Thoracic aorta (tissue), 2 donors: ENCODE data around the gene GCK. TPM values are rescaled to one million over a fixed set of nuclear protein-coding genes. Genes with fewer than 3 reads are reported as not detected.

Source experiments
- ATAC-seq: fragments of 150-250 bp; one replicate; pipeline ENCODE4 v1.8.0; 2017; ENCODE audit warnings: low read depth; ENCODE audit not compliant: insufficient number of reproducible peaks, low FRiP score
- DNase-seq: peaks from one replicate; pipeline ENCODE4 v3.0.0-alpha.2; 2020; ENCODE audit warnings: low spot score
- H3K27ac ChIP-seq, 2 donors: fragments of 200-600 bp; sonication (generic); 1 replicate in 1 of 2; 2 replicates in 1 of 2; pipeline ENCODE4 v1.5.1; 2016; ENCODE audit warnings: mild to moderate bottlenecking in 2 of 2, moderate library complexity in 2 of 2
- H3K27me3 ChIP-seq: fragments of 200-600 bp; sonication (generic); replicated peaks from 2 replicates; pipeline ENCODE4 v1.6.0; 2016; ENCODE audit warnings: mild to moderate bottlenecking; ENCODE audit not compliant: insufficient read depth
- H3K36me3 ChIP-seq: fragments of 200-600 bp; sonication (generic); one replicate; pipeline ENCODE4 v1.5.1; 2016
- H3K4me1 ChIP-seq, 2 donors: fragments of 200-600 bp; sonication (generic); 1 replicate in 1 of 2; 2 replicates in 1 of 2; pipeline versions ENCODE4 v1.5.1 to v1.6.0; 2016; ENCODE audit warnings: low read depth in 2 of 2, mild to moderate bottlenecking in 1 of 2; ENCODE audit not compliant: control insufficient read depth in 1 of 2
- H3K4me3 ChIP-seq: fragments of 200-600 bp; sonication (generic); 2 replicates; pipeline ENCODE4 v1.5.1; 2016; ENCODE audit warnings: mild to moderate bottlenecking
- H3K9me3 ChIP-seq: fragments of 200-600 bp; sonication (generic); 2 replicates; pipeline ENCODE4 v1.5.1; 2016
- total RNA-seq, 2 donors: library from RNA; depleted of rRNA; stranded (reverse); fragments of >200 nt; gene quantifications; one replicate each; pipeline versions ENCODE4 v1.1.0 to v1.2.3, GENCODE V29; 2016
- TF ChIP-seq, protein P1 (sequence below): fragments of 200-600 bp; sonication (generic); IDR thresholded peaks from one replicate; pipeline ENCODE4 v1.5.1; 2019; ENCODE audit warnings: antibody characterized with exemption

GCK gene
- total RNA-seq, 2 donors from 2014 or later = 1.6 to 2.3 TPM

DNA sequence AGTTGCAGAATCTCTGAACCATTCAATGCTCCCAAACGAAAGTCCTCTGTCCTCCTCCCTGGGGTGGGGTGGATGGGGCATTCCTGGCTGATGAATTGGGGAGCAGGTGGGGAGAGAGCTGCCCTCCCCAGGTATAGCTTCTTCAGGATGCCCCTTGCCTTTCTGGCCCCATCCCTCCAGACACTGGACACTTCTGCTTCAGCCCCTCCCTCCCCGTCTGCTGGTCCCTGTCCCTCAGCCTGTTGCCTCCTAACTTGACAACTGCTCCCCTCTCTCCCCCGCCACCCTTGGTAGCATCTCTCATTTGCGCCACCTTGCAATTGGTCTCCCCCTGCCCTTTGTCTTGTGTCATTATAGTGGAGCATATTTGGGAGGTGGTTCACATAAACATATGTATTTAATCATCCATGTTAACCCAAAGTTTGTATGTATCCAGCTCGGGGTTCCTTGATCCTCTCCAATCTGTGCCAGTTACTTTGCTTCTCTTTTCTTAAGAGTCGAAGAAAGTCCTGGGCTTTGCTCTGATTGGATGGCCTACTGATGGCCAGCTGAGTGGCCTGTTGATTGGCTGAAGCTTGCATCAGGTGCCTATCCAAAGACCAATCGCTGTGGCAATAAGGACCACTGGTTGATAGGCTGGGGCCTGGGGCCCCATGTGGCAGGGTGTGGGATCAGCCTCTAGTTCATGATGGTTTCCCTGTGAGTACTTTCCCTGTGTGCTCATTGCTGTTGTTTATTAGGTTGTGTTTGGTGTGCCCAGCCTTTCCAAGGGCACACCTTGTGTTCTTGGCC is 4.0 kb upstream of the GCK start:
- TF ChIP-seq, protein P1, sequence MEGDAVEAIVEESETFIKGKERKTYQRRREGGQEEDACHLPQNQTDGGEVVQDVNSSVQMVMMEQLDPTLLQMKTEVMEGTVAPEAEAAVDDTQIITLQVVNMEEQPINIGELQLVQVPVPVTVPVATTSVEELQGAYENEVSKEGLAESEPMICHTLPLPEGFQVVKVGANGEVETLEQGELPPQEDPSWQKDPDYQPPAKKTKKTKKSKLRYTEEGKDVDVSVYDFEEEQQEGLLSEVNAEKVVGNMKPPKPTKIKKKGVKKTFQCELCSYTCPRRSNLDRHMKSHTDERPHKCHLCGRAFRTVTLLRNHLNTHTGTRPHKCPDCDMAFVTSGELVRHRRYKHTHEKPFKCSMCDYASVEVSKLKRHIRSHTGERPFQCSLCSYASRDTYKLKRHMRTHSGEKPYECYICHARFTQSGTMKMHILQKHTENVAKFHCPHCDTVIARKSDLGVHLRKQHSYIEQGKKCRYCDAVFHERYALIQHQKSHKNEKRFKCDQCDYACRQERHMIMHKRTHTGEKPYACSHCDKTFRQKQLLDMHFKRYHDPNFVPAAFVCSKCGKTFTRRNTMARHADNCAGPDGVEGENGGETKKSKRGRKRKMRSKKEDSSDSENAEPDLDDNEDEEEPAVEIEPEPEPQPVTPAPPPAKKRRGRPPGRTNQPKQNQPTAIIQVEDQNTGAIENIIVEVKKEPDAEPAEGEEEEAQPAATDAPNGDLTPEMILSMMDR = no peak
- H3K36me3 ChIP-seq = no peaks in the 10 kb centered on the region
- ATAC-seq (no peak), DNase-seq (no peak)
- no peaks in the 10 kb centered on the region for H3K4me1 ChIP-seq
- H3K27ac ChIP-seq = no peak overlapping the region
- no peaks in the 10 kb centered on the region for H3K9me3 ChIP-seq
- no peak overlapping the region for H3K4me3 ChIP-seq
- H3K27me3 ChIP-seq = no peaks in the 10 kb centered on the region

DNA sequence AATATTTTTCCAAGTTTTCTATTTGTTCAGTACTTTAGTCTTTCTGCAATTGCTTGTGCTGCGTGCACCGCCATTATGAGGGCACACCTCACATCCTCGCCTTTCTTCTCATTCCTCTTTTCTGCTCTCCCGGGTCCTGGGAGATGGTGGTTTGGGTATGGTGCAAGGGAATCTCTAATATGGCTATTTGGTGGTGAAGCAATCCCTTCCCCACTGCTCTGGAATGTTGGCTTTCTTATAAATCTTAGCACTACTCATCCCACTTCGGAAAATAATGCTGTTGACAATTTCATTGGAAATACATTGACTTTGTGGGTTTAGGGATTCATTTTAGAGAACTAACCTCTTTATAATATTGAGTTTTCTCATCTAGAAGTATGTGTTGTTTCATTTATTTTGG is 1.9 kb upstream of the GCK start:
- TF ChIP-seq, protein P1 = no peak
- Histone ChIP-seq H3K9me3 (no peaks in the 10 kb centered on the region), H3K4me3 (no peak overlapping the region), H3K36me3 (no peaks in the 10 kb centered on the region), H3K27me3 (no peaks in the 10 kb centered on the region), H3K27ac (no peak overlapping the region), H3K4me1 (no peaks in the 10 kb centered on the region)
- DNase-seq = no peak
- no peak for ATAC-seq

DNA sequence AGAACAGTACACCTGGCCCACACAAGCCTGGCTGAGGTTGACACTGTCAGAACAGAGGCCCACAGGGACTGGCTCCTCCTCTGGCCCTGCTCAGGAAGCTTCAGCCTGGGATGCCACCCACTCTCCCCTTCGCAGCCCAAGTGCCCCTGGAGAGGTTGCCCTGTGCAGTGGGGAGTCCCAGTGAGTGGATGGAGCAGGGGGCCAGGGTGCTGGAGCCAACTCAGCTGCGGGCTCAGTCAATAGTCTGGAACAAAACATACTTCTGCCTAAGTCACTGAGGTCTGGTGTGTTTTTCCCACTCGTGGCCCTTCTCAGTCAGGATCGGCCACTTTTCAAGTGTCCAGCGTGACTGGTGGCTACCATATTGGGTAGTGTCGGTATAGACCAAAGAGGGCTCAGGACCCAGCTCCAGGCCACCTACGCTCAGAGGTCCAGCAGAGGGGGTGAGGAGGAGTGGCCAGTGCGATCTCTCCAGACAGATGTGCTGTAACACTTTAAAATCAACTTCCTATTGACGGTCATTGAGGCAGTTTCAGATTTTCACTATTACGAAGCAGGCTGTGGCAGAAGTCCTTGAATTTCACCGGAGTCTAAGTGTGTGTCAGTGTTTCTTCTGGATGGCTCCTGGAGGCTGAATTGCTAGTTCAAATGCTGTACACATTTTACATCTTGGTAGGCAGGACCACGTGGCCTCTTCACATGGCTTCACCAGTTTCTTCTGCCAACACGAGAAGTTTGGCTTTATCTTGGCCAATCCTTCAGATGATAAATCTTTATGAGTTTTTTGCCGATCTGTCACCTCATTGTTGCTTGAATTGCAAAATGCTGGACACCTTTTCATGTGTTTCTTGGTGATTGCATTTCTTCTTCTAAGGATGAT is 994 bp upstream of the GCK start:
- no peaks in the 10 kb centered on the region for H3K27me3 ChIP-seq
- H3K27ac ChIP-seq = no peak overlapping the region
- TF ChIP-seq, protein P1 = no peak
- no peak overlapping the region for H3K4me3 ChIP-seq
- DNase-seq (no peak), ATAC-seq (no peak)
- no peaks in the 10 kb centered on the region for H3K9me3 ChIP-seq
- H3K4me1 ChIP-seq = no peaks in the 10 kb centered on the region
- H3K36me3 ChIP-seq = no peaks in the 10 kb centered on the region

DNA sequence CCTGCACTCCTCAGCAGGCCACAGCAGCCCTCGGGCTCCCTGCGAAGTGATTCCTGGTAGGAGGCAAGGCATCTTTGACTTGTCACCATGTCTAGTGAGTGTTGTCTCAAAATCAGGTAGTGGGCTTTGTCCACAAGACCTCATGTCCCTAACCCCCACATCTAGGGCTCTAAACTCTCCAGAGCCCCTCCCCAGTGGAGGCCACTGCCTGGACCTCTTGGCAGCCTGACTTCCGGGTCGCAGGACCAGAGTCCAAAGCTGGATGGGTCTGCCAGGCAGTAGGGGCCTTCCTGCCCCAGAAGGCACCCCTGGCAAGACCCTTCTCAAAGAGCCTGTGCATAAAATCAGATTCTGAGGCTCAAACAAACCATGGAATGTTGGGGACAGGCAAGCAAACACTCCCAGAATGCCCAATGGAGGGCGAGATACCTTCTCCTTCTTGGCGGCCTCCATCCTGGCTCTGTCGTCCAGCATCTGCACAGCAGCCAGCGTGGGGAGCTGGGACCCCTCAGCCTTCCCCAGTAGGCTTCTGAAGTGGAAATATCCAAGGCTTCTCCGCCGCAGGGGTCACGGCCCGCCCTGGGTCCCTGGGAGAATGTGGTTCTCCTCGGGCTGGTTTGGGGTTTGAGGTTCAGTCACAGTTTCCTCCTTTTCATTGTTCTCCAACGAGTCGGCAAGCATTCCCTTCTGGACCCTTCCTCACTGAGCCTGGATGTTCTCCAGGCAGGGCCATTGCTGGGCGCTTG is 586 bp downstream of the GCK start:
- no peaks in the 10 kb centered on the region for H3K27me3 ChIP-seq
- H3K36me3 ChIP-seq = no peaks in the 10 kb centered on the region
- TF ChIP-seq, protein P1 = no peak
- no peak overlapping the region for H3K4me3 ChIP-seq
- no peak overlapping the region for H3K27ac ChIP-seq
- no peaks in the 10 kb centered on the region for H3K4me1 ChIP-seq
- ATAC-seq (no peak), DNase-seq (no peak)
- no peaks in the 10 kb centered on the region for H3K9me3 ChIP-seq
